Fibroblast of skin of back (primary cell): ENCODE measurements around the gene NBL1.

Experiments
- DNase-seq: peaks from one replicate; pipeline ENCODE4 v3.0.0-alpha.2; 2013

Gene NBL1

GRCh38 chr1:19670787-19671186 is 26.7 kb downstream of the NBL1 start:
- DNase-seq, result no peak

GRCh38 chr1:19672237-19672636 is 28.1 kb downstream of the NBL1 start:
- DNase-seq, result no peak

GRCh38 chr1:19675797-19676196 is 31.7 kb downstream of the NBL1 start:
- DNase-seq, result no peak

GRCh38 chr1:19676438-19676922 is 32.4 kb downstream of the NBL1 start:
- DNase-seq, result peak; percentile 68

- no peak for DNase-seq
Observed at GRCh38 chr1:19678493-19678892, 34.4 kb downstream of the NBL1 start.

DNA sequence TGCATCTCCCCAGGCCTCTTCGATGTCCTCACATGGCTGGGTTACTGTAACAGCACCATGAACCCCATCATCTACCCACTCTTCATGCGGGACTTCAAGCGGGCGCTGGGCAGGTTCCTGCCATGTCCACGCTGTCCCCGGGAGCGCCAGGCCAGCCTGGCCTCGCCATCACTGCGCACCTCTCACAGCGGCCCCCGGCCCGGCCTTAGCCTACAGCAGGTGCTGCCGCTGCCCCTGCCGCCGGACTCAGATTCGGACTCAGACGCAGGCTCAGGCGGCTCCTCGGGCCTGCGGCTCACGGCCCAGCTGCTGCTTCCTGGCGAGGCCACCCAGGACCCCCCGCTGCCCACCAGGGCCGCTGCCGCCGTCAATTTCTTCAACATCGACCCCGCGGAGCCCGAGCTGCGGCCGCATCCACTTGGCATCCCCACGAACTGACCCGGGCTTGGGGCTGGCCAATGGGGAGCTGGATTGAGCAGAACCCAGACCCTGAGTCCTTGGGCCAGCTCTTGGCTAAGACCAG is 34.9 kb downstream of the NBL1 start:
- no peak for DNase-seq

DNA sequence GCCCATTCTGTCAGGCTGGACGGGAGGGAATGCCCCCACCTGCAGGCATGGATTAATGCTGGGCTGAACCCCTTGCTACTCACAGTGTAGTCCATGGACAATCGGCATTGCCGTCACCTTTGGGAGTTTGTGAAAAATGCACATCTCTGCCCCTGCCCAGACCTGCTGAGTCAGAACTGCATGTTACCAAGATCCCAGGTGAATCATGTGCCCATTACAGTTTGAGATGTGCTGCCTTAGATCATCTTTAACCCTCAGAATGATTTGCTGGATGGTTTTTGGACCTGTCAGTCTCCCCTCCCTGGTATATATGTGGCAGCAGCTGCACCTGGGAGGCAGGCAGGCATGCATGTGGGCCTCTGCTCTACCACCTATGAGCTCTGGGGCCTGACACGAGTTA is 35.6 kb downstream of the NBL1 start:
- DNase-seq, result no peak

- DNase-seq, result no peak
Observed at GRCh38 chr1:19680644-19681043, 36.5 kb downstream of the NBL1 start.

DNA sequence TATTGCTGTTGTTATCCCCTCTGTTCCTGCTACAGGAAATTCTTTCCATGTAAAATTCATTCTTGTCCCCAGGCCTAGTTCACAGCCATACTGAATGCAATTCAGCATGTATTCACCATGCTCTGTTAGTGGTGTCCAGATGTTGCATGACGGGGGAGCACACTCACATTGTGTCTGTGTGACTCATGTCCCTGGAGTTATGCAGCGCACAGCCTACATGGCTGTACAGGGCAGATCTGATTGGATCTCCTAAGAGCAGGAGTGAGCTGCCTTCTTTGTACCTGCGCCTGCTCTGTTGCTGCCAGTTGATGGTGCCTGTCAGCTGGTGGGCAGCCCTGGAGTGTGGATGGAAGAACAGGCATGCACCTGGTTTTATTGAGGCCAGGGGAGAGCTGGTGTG is 38.1 kb downstream of the NBL1 start:
- DNase-seq, result peak; percentile 89

DNA sequence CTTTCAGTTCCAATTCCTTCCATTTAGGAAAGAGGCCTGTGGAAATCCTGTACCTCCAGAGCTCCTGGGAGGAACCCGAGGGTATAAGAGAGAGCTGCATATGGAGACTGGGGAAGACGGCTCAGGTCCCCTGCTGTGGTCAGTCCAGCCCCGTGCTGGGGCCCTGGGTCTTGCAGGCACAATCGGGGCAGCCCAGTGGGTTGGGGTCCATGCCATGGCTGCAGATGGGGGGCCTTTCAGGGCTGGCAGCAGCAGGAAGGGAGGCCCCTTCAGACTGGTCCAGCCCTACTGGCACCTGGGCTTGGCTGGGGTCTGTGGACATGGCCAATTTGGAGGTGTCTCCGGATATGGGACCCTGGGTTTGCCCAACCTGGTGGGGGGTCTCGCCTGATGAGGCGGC is 38.8 kb downstream of the NBL1 start:
- no peak for DNase-seq

DNA sequence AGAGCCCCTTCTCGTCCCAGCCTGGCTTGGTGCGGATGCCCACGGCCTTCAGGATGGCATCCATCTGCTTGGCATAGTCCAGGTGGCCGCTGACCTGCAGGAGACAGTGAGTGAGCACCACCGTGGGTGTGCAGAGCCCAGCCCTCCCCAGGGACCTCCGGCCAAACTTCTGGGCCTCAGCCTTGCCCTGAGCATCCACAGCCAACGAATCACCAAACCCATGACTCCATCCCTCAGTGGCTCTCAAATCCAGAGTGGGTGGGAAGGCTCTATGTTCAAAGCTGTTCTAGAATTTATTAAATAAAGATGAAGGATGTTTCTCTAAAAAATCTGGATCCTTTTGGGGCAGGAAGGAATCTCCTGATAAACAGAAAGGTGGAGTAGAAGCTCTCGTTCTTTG is 39.2 kb downstream of the NBL1 start:
- no peak for DNase-seq

DNA sequence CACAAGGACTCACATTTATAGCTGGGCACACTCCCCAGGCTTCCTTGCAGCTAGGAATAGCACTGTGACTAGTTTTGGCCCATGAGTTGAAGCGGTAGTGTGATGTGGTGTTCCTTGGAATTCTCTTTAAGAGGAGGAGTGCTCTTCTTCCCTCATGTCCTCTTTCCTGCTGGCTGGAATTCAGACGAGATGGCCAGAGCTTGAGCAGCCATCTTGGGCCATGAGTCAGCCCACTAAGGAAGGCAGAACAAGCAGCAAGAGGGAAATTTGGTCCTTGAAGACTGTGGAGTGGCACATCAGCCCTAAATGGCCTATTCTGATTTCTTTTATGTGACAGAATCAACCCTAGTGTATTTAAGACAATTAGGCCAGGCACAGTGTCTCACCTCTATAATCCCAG is 40.6 kb downstream of the NBL1 start:
- no peak for DNase-seq

DNA sequence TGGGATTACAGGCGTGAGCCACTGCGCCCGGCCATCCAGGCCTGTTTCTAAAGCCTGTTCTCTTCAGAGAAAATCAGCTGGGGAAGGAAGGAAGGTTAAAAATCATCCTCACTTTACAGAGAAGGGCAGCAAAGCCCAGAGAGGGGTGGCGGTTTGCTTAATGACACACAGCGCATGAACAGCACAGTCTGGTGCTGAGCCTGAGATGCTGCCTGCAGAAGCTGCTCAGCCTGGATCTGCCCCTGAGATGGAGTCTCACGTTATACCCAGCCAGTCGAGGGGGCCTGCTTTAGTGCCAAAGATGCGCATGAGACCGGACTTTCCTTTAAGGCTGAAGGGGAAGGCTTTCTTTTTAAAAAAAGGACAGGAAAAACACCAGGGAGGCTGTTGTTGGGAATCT is 41.9 kb downstream of the NBL1 start:
- no peak for DNase-seq

DNA sequence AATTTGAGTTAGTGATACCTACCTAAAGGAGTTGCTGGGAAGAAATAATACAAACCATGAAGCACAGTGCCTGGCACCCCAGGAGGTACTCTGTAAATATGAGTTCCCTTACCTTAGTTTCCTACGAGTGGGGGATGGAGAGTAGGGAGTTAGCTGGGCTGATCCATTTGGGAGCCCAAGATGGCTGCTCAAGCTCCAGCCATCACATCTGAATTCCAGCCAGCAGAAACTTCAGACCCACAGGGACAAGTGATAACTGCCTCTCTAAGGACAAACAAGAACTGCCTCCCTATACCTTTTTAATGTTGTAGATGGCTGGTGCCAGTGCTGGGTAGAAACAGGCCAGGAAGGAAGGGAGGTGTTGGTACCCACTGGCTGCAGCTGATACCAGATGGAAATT is 43.3 kb downstream of the NBL1 start:
- no peak for DNase-seq

- no peak for DNase-seq
Observed at GRCh38 chr1:19688041-19688842, 44.1 kb downstream of the NBL1 start.

- no peak for DNase-seq
Observed at GRCh38 chr1:19689085-19689757, 45.1 kb downstream of the NBL1 start.

GRCh38 chr1:19689856-19690255 is 45.7 kb downstream of the NBL1 start:
- no peak for DNase-seq

DNA sequence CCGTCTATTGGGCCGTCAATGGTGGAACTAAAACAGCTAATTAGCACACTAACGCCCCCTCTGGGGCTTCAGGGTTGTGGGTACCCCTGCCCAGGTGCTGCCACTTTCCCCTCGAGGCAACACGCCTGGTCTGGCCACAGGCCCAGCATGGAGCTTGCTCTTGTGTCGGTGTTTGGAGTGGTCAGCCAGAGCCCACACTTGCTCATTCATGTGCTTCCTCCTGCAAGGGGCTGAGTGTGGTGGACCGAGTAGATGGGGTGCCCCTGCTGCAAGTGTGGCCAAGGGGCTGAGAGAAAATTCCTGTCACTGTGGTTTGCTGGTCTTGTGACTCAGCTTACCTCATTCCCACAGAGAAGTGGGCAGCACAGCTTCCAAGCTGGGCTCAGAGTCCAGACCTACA is 46.2 kb downstream of the NBL1 start:
- DNase-seq, result no peak

DNA sequence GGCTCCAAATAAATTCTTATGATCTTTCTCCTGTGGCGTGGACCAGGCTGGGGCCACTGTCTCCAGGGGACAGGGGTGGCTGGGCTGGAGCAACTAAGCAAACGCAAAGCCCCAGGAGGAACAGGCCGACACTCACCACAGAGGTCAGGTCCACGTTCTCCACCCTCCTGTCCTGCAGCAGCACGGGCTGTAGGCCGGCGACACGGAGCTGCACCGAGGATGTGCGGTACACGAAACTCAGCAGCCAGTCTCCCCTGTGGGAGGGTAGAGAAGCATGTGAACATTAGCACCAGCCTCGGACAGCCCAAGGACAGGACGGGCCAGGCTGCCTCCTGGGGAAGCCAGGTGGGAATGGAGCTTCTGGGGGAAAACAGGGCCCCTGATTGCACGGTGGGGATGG is 50.2 kb downstream of the NBL1 start:
- no peak for DNase-seq

- no peak for DNase-seq
Observed at GRCh38 chr1:19695772-19696171, 51.7 kb downstream of the NBL1 start.

DNA sequence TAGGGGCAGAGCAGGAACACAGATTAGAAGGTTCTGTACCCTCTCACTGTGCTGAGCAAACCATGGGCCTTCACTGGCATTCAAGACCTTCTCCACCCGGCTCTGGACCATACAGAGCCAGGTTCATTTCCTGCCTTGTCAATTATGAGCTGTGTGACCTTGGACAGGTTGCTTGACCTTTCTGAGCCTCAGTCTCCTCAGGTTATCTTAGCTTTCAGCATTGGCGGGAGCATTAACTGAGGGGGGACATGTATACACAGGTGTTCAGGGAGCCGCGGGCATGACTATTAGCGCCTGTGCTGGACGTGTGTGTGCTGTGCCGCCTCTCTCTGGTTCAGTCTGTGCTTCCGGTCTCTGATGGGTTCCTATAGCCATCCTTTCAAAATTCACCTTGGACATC is 52.7 kb downstream of the NBL1 start:
- no peak for DNase-seq

DNA sequence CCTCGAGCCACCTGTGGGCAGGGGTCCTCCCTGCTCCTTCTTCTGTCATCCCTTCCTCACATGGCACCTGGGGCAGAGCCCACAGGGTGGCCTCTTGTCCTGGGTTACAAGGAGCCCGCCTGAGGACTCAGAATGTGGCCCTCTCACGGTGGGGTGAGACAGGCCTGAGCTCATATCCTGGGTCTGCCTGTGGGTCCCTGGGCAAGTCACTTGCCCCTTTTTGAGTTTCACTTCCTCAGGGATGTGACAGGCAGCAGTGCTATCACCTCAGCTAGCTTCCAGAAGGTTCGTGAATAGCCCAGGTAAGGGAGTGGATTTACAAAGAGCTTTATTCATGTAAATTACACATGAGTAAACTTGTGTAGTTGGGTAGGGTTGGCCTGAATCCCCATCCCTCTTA is 54.1 kb downstream of the NBL1 start:
- DNase-seq, result no peak

DNA sequence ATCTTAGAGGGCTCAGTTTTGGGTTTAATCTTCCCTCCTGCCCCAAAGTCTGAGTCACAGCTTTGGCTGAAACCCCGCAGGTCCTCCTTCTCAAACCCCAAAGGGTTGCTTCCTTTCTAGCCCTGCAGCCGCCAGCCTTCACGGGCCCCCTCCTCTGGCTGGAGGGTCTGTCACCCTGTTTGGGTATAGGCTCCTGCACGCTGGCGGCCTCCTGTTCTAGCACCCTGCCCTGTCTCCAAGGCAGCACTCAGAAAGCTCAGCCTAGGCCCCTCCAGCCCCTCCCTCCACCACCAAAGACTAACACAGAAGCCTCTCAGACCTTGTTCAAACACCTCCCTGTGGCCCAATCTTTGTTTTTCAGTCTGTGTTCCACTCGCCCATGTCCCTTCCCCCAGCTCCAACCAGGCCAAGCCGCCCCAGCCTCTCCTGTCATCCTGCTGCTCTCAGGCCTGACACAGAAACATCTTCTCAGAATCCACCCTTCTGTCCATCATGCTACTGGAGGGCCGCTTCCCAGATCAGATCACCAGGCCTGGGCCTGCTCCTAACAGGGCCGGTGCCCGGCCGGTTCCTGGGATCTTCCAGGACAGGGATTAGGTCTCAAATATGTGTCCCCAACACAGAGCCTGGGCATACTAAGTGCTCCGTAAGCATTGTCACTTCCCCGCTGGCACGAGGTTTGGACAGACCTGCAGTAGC is 56.1 kb downstream of the NBL1 start:
- no peak for DNase-seq
